HepG2 (cell line): ENCODE measurements around the gene AGXT. TPM values are rescaled to one million over a fixed set of nuclear protein-coding genes. Genes with fewer than 3 reads are reported as not detected.

Source experiments
- ATAC-seq: fragments of 200-7000 bp; cut with Tn5 transposase; 3 replicates; pipeline ENCODE4 v1.9.1; 2020; ENCODE audit warnings: mild to moderate bottlenecking, moderate library complexity
- BruUV-seq: library from RNA; stranded (reverse); fragments of 400-500 nt; replicated peaks from 2 replicates; lab custom pipeline; 2021; lab: Mats Ljungman, UMichigan
- CTCF ChIA-PET: fragments of 300-600 bp; formaldehyde crosslinking; extraction: SDS; loops from one replicate; lab custom pipeline; 2021; ENCODE audit warnings: low total read pairs, inconsistent platforms, low intra/inter-chr PET ratio; lab: Yijun Ruan, JAX
- POLR2A ChIA-PET: fragments of 350-600 bp; sonication (Branson Sonifier 250); formaldehyde crosslinking; loops from one replicate; lab custom pipeline; 2020; ENCODE audit warnings: antibody characterized with exemption, inconsistent platforms; lab: Yijun Ruan, JAX
- DNase-seq: peaks from one replicate; pipeline ENCODE4 v3.0.0-alpha.2; 2015; ENCODE audit warnings: low spot score
- FAIRE-seq: peaks from 3 replicates; lab custom pipeline; 2011; peaks lifted over from hg19 to GRCh38; lab: Jason Lieb, UNC
- H2AFZ ChIP-seq: one replicate; pipeline ENCODE4 v1.6.1; 2011; ENCODE audit warnings: low read length, inconsistent platforms
- H3K27ac ChIP-seq: fragments of 300-600 bp; 3 replicates; pipeline ENCODE4 v1.8.0; 2011; ENCODE audit warnings: mixed run types, mild to moderate bottlenecking, mixed read lengths, low read length, inconsistent platforms; ENCODE audit not compliant: insufficient read depth; ENCODE audit errors: extremely low read length
- H3K27me3 ChIP-seq, 2 experiments: fragments of 200-600 bp in 1 of 2; 2 replicates in 1 of 2; 3 replicates in 1 of 2; pipeline versions ENCODE4 v1.6.0 to v1.8.0; 2011; ENCODE audit warnings: low read length in 2 of 2, mild to moderate bottlenecking in 2 of 2, moderate library complexity in 2 of 2, inconsistent platforms in 1 of 2; ENCODE audit not compliant: insufficient read depth in 2 of 2, control insufficient read depth in 1 of 2
- H3K36me3 ChIP-seq, 2 experiments: fragments of 200-600 bp in 1 of 2; replicated peaks in 1 of 2; 2 replicates in 1 of 2; 3 replicates in 1 of 2; pipeline versions ENCODE4 v1.5.1 to v1.8.0; 2011; ENCODE audit warnings: low read length in 2 of 2, inconsistent platforms in 1 of 2; ENCODE audit not compliant: insufficient read depth in 2 of 2, control insufficient read depth in 1 of 2
- H3K4me1 ChIP-seq: 2 replicates; pipeline ENCODE4 v1.5.1; 2012; ENCODE audit warnings: low read length, inconsistent platforms; ENCODE audit not compliant: insufficient read depth
- H3K4me2 ChIP-seq: 2 replicates; pipeline ENCODE4 v1.6.0; 2011; ENCODE audit warnings: low read depth, low read length, inconsistent platforms
- H3K4me3 ChIP-seq, 3 experiments: fragments of 200-600 bp in 1 of 3; sonication (generic), shearing (Covaris generic) in 1 of 3; replicated peaks in 1 of 3; 2 replicates each; pipeline ENCODE4 v1.5.1; 2011 to 2016; ENCODE audit warnings: low read length in 3 of 3, inconsistent platforms in 2 of 3, low read depth in 2 of 3, mild to moderate bottlenecking in 2 of 3, control low read depth in 1 of 3, mixed read lengths in 1 of 3; ENCODE audit not compliant: insufficient read depth in 1 of 3
- H3K79me2 ChIP-seq: one replicate; pipeline ENCODE4 v1.6.1; 2011; ENCODE audit warnings: low read length, inconsistent platforms; ENCODE audit not compliant: insufficient read depth
- H3K9ac ChIP-seq: 2 replicates; pipeline ENCODE4 v1.6.0; 2011; ENCODE audit warnings: mild to moderate bottlenecking, low read depth, low read length, inconsistent platforms; ENCODE audit not compliant: insufficient read depth
- H3K9me3 ChIP-seq: 2 replicates; pipeline ENCODE4 v1.5.1; 2012; ENCODE audit warnings: mild to moderate bottlenecking, low read length
- H4K20me1 ChIP-seq: 2 replicates; pipeline ENCODE4 v1.6.0; 2011; ENCODE audit warnings: inconsistent platforms, mild to moderate bottlenecking, low read length, moderate library complexity; ENCODE audit not compliant: insufficient read depth
- CENPX ChIP-seq: sonication (generic); formaldehyde crosslinking; IDR thresholded peaks from 2 replicates; pipeline ENCODE4 v1.9.0; 2021; ENCODE audit warnings: mild to moderate bottlenecking, missing genetic modification reagents, moderate library complexity
- NFE2L1 ChIP-seq: sonication (generic); formaldehyde crosslinking; IDR thresholded peaks from 2 replicates; pipeline ENCODE4 v1.4.0; 2020; ENCODE audit warnings: missing genetic modification reagents, mild to moderate bottlenecking, borderline replicate concordance
- RORA ChIP-seq: sonication (generic); formaldehyde crosslinking; IDR thresholded peaks from 2 replicates; pipeline ENCODE4 v1.5.0; 2020; ENCODE audit warnings: mild to moderate bottlenecking, missing genetic modification reagents, moderate library complexity
- SALL1 ChIP-seq: sonication (generic); formaldehyde crosslinking; IDR thresholded peaks from 2 replicates; pipeline ENCODE4 v1.8.0; 2022; ENCODE audit warnings: mild to moderate bottlenecking, missing genetic modification reagents
- SMC3 ChIP-seq: IDR thresholded peaks from 2 replicates; pipeline ENCODE4 v1.6.1; 2011; ENCODE audit warnings: low read length, improper control_type of control experiment
- TBL1XR1 ChIP-seq: fragments of 150-350 bp; IDR thresholded peaks from 2 replicates; pipeline ENCODE4 v1.6.1; 2014; ENCODE audit warnings: borderline replicate concordance, low read length; ENCODE audit not compliant: partially characterized antibody
- ZBTB37 ChIP-seq: sonication (generic); formaldehyde crosslinking; IDR thresholded peaks from 2 replicates; pipeline ENCODE4 v1.4.0; 2020; ENCODE audit warnings: mild to moderate bottlenecking, missing genetic modification reagents
- ZIK1 ChIP-seq: sonication (generic); formaldehyde crosslinking; IDR thresholded peaks from 2 replicates; pipeline ENCODE4 v1.5.0; 2020; ENCODE audit warnings: mild to moderate bottlenecking, low read depth, missing genetic modification reagents, borderline replicate concordance
- ZNF225 ChIP-seq: sonication (generic); formaldehyde crosslinking; IDR thresholded peaks from 2 replicates; pipeline ENCODE4 v1.4.0; 2020; ENCODE audit warnings: mild to moderate bottlenecking, missing genetic modification reagents
- ZNF619 ChIP-seq: sonication (generic); formaldehyde crosslinking; IDR thresholded peaks from 2 replicates; pipeline ENCODE4 v1.4.0; 2020; ENCODE audit warnings: mild to moderate bottlenecking, missing genetic modification reagents
- ZNF709 ChIP-seq: sonication (generic); formaldehyde crosslinking; IDR thresholded peaks from 2 replicates; pipeline ENCODE4 v1.5.0; 2020; ENCODE audit warnings: mild to moderate bottlenecking, missing genetic modification reagents
- ZSCAN22 ChIP-seq: sonication (generic); formaldehyde crosslinking; IDR thresholded peaks from 2 replicates; pipeline ENCODE4 v1.4.0; 2020; ENCODE audit warnings: mild to moderate bottlenecking, missing genetic modification reagents
- WGBS: methylation state at CpG from one replicate; pipeline ENCODE4 v1.1.6; 2017; ENCODE audit warnings: low lambda C conversion rate; 5-methylcytosine and 5-hydroxymethylcytosine counted together
- in situ Hi-C: cut with HindIII; loops from 2 replicates; pipeline ENCODE4 v1.10.0; 2017; ENCODE audit warnings: low pct_unique_long_range_greater_than_20kb; ENCODE audit not compliant: extremely low pct_ligation_motif_present
- intact Hi-C: fragments of 100-400 bp; cut with micrococcal nuclease; formaldehyde crosslinking; loops from one replicate; pipeline ENCODE4 v1.10.0; 2022; ENCODE audit not compliant: unreplicated experiment
- polyA plus RNA-seq, 8 experiments: library from polyadenylated mRNA; depleted of rRNA in 3 of 8; stranded (reverse) in 7 of 8; unstranded in 1 of 8; fragments of >200 nt; fragmentation: Illumina TruSeq in 4 of 8; extraction: Trizol in 4 of 8; gene quantifications; 2 replicates each; pipeline versions ENCODE4 v1.2.1 to v1.2.3, GENCODE V29; 2011 to 2016; ENCODE audit warnings: low read depth in 4 of 8, missing spikeins in 1 of 8, mixed read lengths in 1 of 8; ENCODE audit not compliant: insufficient read depth in 1 of 8
- total RNA-seq, 5 experiments: library from RNA; depleted of rRNA; stranded (reverse); fragments of >200 nt; fragmentation: Illumina TruSeq; extraction: Trizol; gene quantifications; 2 replicates each; pipeline ENCODE4 v1.2.3, GENCODE V29; 2016; ENCODE audit warnings: low read depth in 1 of 5
- TF ChIP-seq, protein P1 (sequence below): sonication (generic); formaldehyde crosslinking; IDR thresholded peaks from 2 replicates; pipeline ENCODE4 v1.4.0; 2020; ENCODE audit warnings: mild to moderate bottlenecking, missing genetic modification reagents
- TF ChIP-seq, protein P2 (sequence below): IDR thresholded peaks from 2 replicates; pipeline ENCODE4 v1.6.1; 2016; ENCODE audit warnings: mild to moderate bottlenecking

AGXT gene
- total and polyA plus RNA-seq, 2 of the 13 experiments (the other 11 are each of a cell fraction or from before 2014, with no cell fraction given), result 41.9 to 96.1 TPM

GRCh38 chr2:240851078-240851991 lies 17.3 kb upstream of the AGXT start (continued):
- TF ChIP-seq ZBTB37 (no peak), SALL1 (peak; percentile 79), ZIK1 (CRISPR knock-in tag) (peak; percentile 74; the same call in 1 of the 2 replicates), SMC3 (peak; percentile 88), ZNF709 (no peak), ZNF225 (CRISPR knock-in tag) (peak; percentile 91), CENPX (CRISPR knock-in tag) (no peak)

GRCh38 chr2:240852671-240853314 lies 15.8 kb upstream of the AGXT start:
- Histone ChIP-seq H3K27me3 (peaks cover 3 to 39% of the 10 kb centered on the region in 2 experiments; a peak in 4 of 5 replicates), H3K4me1 (peaks cover 28% of the 10 kb centered on the region), H3K9ac (no peak overlapping the region), H3K79me2 (no peaks in the 10 kb centered on the region), H3K4me3 (no peak overlapping the region), H4K20me1 (no peaks in the 10 kb centered on the region), H3K27ac (no peak overlapping the region), H3K9me3 (no peaks in the 10 kb centered on the region), H3K4me2 (no peak overlapping the region), H2AFZ (no peak overlapping the region), H3K36me3 (no peaks in the 10 kb centered on the region)
- no peak for DNase-seq
- no peak for ATAC-seq
- no TSS peak for BruUV-seq
- WGBS, result 65% methylated on average over 13 of the region's 15 CpGs
- TF ChIP-seq ZSCAN22 (CRISPR knock-in tag) (no peak), TBL1XR1 (no peak), RORA (CRISPR knock-in tag) (no peak), NFE2L1 (CRISPR knock-in tag) (no peak), ZNF619 (CRISPR knock-in tag) (no peak)
- TF ChIP-seq, protein P1, sequence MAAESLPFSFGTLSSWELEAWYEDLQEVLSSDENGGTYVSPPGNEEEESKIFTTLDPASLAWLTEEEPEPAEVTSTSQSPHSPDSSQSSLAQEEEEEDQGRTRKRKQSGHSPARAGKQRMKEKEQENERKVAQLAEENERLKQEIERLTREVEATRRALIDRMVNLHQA (CRISPR knock-in tag), result no peak
- TF ChIP-seq, protein P2, sequence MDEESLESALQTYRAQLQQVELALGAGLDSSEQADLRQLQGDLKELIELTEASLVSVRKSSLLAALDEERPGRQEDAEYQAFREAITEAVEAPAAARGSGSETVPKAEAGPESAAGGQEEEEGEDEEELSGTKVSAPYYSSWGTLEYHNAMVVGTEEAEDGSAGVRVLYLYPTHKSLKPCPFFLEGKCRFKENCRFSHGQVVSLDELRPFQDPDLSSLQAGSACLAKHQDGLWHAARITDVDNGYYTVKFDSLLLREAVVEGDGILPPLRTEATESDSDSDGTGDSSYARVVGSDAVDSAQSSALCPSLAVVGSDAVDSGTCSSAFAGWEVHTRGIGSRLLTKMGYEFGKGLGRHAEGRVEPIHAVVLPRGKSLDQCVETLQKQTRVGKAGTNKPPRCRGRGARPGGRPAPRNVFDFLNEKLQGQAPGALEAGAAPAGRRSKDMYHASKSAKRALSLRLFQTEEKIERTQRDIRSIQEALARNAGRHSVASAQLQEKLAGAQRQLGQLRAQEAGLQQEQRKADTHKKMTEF, result no peak
- POLR2A ChIA-PET, result interaction anchor here (1.9 kb wide), 1 partner anchor 21 kb away, joined by 4 read pairs; no protein-coding TSS in a partner anchor
- intact Hi-C loops (loop anchor here (10.0 kb wide), 1 partner anchor 372 kb away; no protein-coding TSS in a partner anchor), in situ Hi-C loops (loop anchor here (25.0 kb wide), 1 partner anchor 785 kb away; the partner anchor contains the start of genes ATG4B and THAP4)
- no peak for FAIRE-seq
- CTCF ChIA-PET, result interaction anchor here (0.8 kb wide), 1 partner anchor 137 kb away, joined by 3 read pairs; no protein-coding TSS in a partner anchor
